Loucy (cell line): ENCODE measurements around the gene TRIM21.
A peak's percentile ranks its signal among the peaks of the same experiment; 100 is the strongest.
"Not testable (repeated sequence)": the region's sequence is repeated elsewhere in the genome, so short reads cannot be mapped to it uniquely, and the experiment has no call there.

Experiments used
- H2AFZ ChIP-seq: fragments of 200-600 bp; sonication (generic); 2 replicates; pipeline ENCODE4 v1.6.0; 2016; ENCODE audit warnings: antibody characterized with exemption, mild to moderate bottlenecking, low read length, moderate library complexity
- H3F3A ChIP-seq: fragments of 200-600 bp; 2 replicates; pipeline ENCODE4 v1.6.0; 2016; ENCODE audit warnings: antibody characterized with exemption, low read depth, mild to moderate bottlenecking
- H3K27me3 ChIP-seq: fragments of 200-600 bp; sonication (generic); 2 replicates; pipeline ENCODE4 v1.6.1; 2014; ENCODE audit warnings: low read length, mild to moderate bottlenecking; ENCODE audit not compliant: insufficient read depth, poor library complexity, severe bottlenecking
- H3K36me3 ChIP-seq: fragments of 200-600 bp; sonication (generic); 2 replicates; pipeline ENCODE4 v1.6.1; 2016; ENCODE audit warnings: low read length; ENCODE audit not compliant: insufficient read depth
- H3K4me1 ChIP-seq: fragments of 200-600 bp; sonication (generic); 2 replicates; pipeline ENCODE4 v1.5.1; 2014; ENCODE audit warnings: low read length, mild to moderate bottlenecking; ENCODE audit not compliant: insufficient read depth, poor library complexity, severe bottlenecking
- H3K4me2 ChIP-seq: fragments of 200-600 bp; sonication (generic); 2 replicates; pipeline ENCODE4 v1.6.0; 2014; ENCODE audit warnings: antibody characterized with exemption, low read length, low read depth, mild to moderate bottlenecking; ENCODE audit not compliant: poor library complexity, severe bottlenecking
- H3K4me3 ChIP-seq: fragments of 200-600 bp; sonication (generic); 2 replicates; pipeline ENCODE4 v1.5.1; 2014; ENCODE audit warnings: low read length, mild to moderate bottlenecking, mixed read lengths; ENCODE audit not compliant: poor library complexity, severe bottlenecking
- H3K79me2 ChIP-seq: fragments of 200-600 bp; sonication (generic); 2 replicates; pipeline ENCODE4 v1.6.1; 2014; ENCODE audit warnings: low read length; ENCODE audit not compliant: insufficient read depth
- H3K9ac ChIP-seq: fragments of 200-600 bp; sonication (generic); 2 replicates; pipeline ENCODE4 v1.6.0; 2014; ENCODE audit warnings: mild to moderate bottlenecking, low read depth, low read length, moderate library complexity; ENCODE audit not compliant: poor library complexity, severe bottlenecking
- H3K9me2 ChIP-seq: fragments of 200-600 bp; sonication (generic); replicated peaks from 2 replicates; pipeline ENCODE4 v1.6.1; 2016; ENCODE audit warnings: low read depth, low read length, mixed read lengths
- H3K9me3 ChIP-seq: fragments of 200-600 bp; sonication (generic); 2 replicates; pipeline ENCODE4 v1.6.1; 2014; ENCODE audit warnings: mild to moderate bottlenecking, antibody characterized with exemption, low read length, low read depth; ENCODE audit not compliant: insufficient read depth
- H4K20me1 ChIP-seq: fragments of 200-600 bp; sonication (generic); 2 replicates; pipeline ENCODE4 v1.6.0; 2014; ENCODE audit warnings: antibody characterized with exemption, low read length, mild to moderate bottlenecking; ENCODE audit not compliant: insufficient read depth, poor library complexity, severe bottlenecking
- EZH2phosphoT487 ChIP-seq: fragments of 200-600 bp; IDR thresholded peaks from 2 replicates; pipeline ENCODE4 v1.6.1; 2018; ENCODE audit warnings: antibody characterized with exemption, mild to moderate bottlenecking, moderate library complexity, borderline replicate concordance
- TF ChIP-seq, protein P1 (sequence below): fragments of 200-600 bp; sonication (generic); conservative IDR thresholded peaks from 2 replicates; pipeline ENCODE4 v1.5.1; 2014; ENCODE audit warnings: mild to moderate bottlenecking, antibody characterized with exemption, low read length

TRIM21 gene

DNA sequence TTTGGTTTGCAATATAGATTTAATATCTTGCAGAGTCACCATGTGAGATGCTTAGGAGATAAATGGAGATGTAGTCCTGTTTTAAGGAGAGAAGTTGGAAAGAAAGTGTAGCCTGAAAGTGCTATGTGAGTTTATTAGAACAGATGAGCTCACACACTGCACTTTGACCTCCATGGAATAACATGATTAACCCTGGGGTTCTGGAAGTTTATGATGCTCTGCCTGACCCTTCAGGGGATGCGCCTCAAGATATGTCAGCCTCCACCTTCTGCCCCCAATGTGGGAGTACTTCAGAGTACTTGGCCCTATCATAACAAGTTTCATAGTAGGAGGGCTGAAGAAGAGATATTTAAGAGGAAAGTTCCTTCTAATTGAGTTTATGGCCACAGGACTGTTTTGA lies 23.3 kb upstream of the TRIM21 start:
- no peaks in the 10 kb centered on the region for H4K20me1 ChIP-seq
- H3K4me2 ChIP-seq = no peak overlapping the region
- H3K79me2 ChIP-seq = no peaks in the 10 kb centered on the region
- H3K4me3 ChIP-seq = no peak overlapping the region
- H3F3A ChIP-seq = no peaks in the 10 kb centered on the region
- H3K9ac ChIP-seq = no peak overlapping the region
- H3K9me3 ChIP-seq = no peaks in the 10 kb centered on the region
- no peaks in the 10 kb centered on the region for H3K4me1 ChIP-seq
- H3K27me3 ChIP-seq = no peaks in the 10 kb centered on the region
- no peaks in the 10 kb centered on the region for H3K9me2 ChIP-seq
- no peak for TF ChIP-seq EZH2phosphoT487
- TF ChIP-seq, protein P1, sequence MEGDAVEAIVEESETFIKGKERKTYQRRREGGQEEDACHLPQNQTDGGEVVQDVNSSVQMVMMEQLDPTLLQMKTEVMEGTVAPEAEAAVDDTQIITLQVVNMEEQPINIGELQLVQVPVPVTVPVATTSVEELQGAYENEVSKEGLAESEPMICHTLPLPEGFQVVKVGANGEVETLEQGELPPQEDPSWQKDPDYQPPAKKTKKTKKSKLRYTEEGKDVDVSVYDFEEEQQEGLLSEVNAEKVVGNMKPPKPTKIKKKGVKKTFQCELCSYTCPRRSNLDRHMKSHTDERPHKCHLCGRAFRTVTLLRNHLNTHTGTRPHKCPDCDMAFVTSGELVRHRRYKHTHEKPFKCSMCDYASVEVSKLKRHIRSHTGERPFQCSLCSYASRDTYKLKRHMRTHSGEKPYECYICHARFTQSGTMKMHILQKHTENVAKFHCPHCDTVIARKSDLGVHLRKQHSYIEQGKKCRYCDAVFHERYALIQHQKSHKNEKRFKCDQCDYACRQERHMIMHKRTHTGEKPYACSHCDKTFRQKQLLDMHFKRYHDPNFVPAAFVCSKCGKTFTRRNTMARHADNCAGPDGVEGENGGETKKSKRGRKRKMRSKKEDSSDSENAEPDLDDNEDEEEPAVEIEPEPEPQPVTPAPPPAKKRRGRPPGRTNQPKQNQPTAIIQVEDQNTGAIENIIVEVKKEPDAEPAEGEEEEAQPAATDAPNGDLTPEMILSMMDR = no peak
- no peaks in the 10 kb centered on the region for H3K36me3 ChIP-seq
- H2AFZ ChIP-seq = no peak overlapping the region

DNA sequence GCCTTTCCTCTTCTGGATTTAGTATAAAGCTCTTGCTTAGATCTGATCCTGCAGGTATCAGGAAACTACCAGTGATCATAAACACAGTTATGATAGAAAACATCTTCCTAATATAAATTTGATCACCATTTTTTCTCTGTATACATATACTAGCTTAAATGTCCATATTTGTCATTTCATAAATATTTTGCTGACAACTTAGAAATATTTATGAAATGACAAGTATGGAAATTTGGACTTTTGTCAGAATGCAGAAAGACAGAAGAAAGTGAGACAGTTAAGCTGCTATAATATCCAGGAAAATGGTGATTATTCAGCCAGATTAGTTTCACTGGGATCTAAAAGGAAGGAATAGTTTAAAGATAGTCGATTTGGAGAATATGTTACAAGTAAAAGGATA lies 22.8 kb upstream of the TRIM21 start:
- Histone ChIP-seq H3K4me1 (no peaks in the 10 kb centered on the region), H3K9me3 (no peaks in the 10 kb centered on the region), H4K20me1 (no peaks in the 10 kb centered on the region), H3F3A (no peaks in the 10 kb centered on the region), H3K4me3 (no peak overlapping the region), H2AFZ (no peak overlapping the region), H3K36me3 (no peaks in the 10 kb centered on the region), H3K27me3 (no peaks in the 10 kb centered on the region), H3K9ac (no peak overlapping the region), H3K79me2 (no peaks in the 10 kb centered on the region), H3K9me2 (no peaks in the 10 kb centered on the region), H3K4me2 (no peak overlapping the region)
- TF ChIP-seq, protein P1 = no peak
- no peak for TF ChIP-seq EZH2phosphoT487

- not testable (repeated sequence) for H3K9me3 ChIP-seq, H3K4me2 ChIP-seq, H3K4me3 ChIP-seq, H3K4me1 ChIP-seq, H3K9ac ChIP-seq, H3F3A ChIP-seq, H3K9me2 ChIP-seq, H3K27me3 ChIP-seq, H2AFZ ChIP-seq, H3K79me2 ChIP-seq, H4K20me1 ChIP-seq, H3K36me3 ChIP-seq
Observed at GRCh38 chr11:4406206-4406605, 12.7 kb upstream of the TRIM21 start.

DNA sequence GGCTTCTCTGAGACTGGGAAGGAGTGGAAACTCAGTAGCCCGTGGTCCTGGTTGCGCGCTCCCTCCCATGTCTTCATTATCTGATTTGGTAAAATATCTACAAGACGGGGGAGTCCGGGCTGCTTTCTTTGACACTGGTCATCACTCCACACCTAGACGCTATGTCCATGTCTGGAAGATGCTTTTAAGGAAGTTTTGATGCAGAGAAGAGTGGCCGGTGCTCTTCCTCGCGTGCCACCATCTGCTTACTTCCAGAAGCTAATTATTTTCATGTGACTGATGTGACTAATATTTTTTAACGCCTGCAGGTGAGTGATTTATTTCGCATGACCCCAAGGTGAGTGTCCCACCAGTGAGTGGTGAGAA lies 339 bp upstream of the TRIM21 start:
- peak overlapping the region; percentile 84 for H3K4me2 ChIP-seq
- H3K79me2 ChIP-seq = peaks cover 11% of the 10 kb centered on the region
- H3K27me3 ChIP-seq = no peaks in the 10 kb centered on the region
- no peaks in the 10 kb centered on the region for H3K9me2 ChIP-seq
- H3K9me3 ChIP-seq = no peaks in the 10 kb centered on the region
- peaks cover 2% of the 10 kb centered on the region for H4K20me1 ChIP-seq
- peak overlapping the region; percentile 98 for H2AFZ ChIP-seq
- TF ChIP-seq EZH2phosphoT487 = no peak
- peaks cover 5% of the 10 kb centered on the region; the same call in 1 of the 2 replicates for H3K36me3 ChIP-seq
- H3K4me3 ChIP-seq = peak overlapping the region; percentile 82
- H3K9ac ChIP-seq = no peak overlapping the region
- peaks cover 12% of the 10 kb centered on the region for H3K4me1 ChIP-seq
- no peaks in the 10 kb centered on the region for H3F3A ChIP-seq
